ENCODE results near the gene KBTBD3. TPM values are rescaled to one million over a fixed set of nuclear protein-coding genes. Genes with fewer than 3 reads are reported as not detected.
A peak's percentile ranks its signal among the peaks of the same experiment; 100 is the strongest.

Gene KBTBD3
- total RNA-seq, 4 donors from 2014 or later: 6.6 to 16.5 (median 7.9) TPM

- TF ChIP-seq POLR2A (IDR thresholded peaks at IDR 0.05) (no peak), EP300 (IDR thresholded peaks at IDR 0.05) (no peak), POLR2AphosphoS5 (IDR thresholded peaks at IDR 0.05) (no peak), CTCF (IDR thresholded peaks at IDR 0.05) (peak in 1 of 4 experiments; percentile 4)
- Histone ChIP-seq H3K4me3 (peak within 1 kb of the TSS; percentile 80 to 83), H3K27me3 (no peaks in the 10 kb centered on the region), H3K36me3 (peaks cover 0 to 27% of the 10 kb centered on the region in 2 donors), H3K9me3 (no peaks in the 10 kb centered on the region), H3K27ac (peak within 1 kb of the TSS; percentile 93 to 96 (median 95)), H3K4me1 (peaks cover 20 to 73% (median 24%) of the 10 kb centered on the region in 3 donors)
- 2% methylated on average over 11 to 16 of the region's 55 CpGs for WGBS, 2 donors (ENCODE audit: low coverage in 1 of 2)
- ATAC-seq: peak; percentile 18
Observed at GRCh38 chr11:106077609-106078455, 685 bp upstream of the KBTBD3 start, which contains the start of gene AASDHPPT. Gene AASDHPPT (plus strand): TSS chr11:106077662. CDS start chr11:106077711, 49 bp downstream.

- Histone ChIP-seq H3K9me3 (no peaks in the 10 kb centered on the region), H3K27me3 (no peaks in the 10 kb centered on the region), H3K4me3 (peak overlapping the region; percentile 80 to 83), H3K27ac (peak overlapping the region; percentile 87 to 96 (median 95)), H3K36me3 (peaks cover 0 to 17% of the 10 kb centered on the region in 2 donors), H3K4me1 (peaks cover 17 to 58% (median 18%) of the 10 kb centered on the region in 3 donors)
- WGBS, 2 donors (ENCODE audit: low coverage in 1 of 2): 17 to 26% methylated on average over 11 to 12 of the region's 19 CpGs
- no peak for TF ChIP-seq CTCF (IDR thresholded peaks at IDR 0.05)
- ATAC-seq: no peak
Observed at GRCh38 chr11:106076171-106076918, 802 bp downstream of the KBTBD3 start.

GRCh38 chr11:106072804-106073203 is 4.3 kb downstream of the KBTBD3 start:
- Histone ChIP-seq H3K36me3 (no peaks in the 10 kb centered on the region), H3K4me1 (peaks cover 0 to 27% (median 8%) of the 10 kb centered on the region in 3 donors), H3K4me3 (no peak overlapping the region), H3K27ac (no peak overlapping the region), H3K27me3 (no peaks in the 10 kb centered on the region), H3K9me3 (no peaks in the 10 kb centered on the region)
- ATAC-seq: no peak
- WGBS, 2 donors (ENCODE audit: low coverage in 1 of 2): 75 to 91% methylated on average over 1 of the region's 1 CpG
- TF ChIP-seq CTCF (IDR thresholded peaks at IDR 0.05) (no peak), POLR2A (IDR thresholded peaks at IDR 0.05) (no peak), POLR2AphosphoS5 (IDR thresholded peaks at IDR 0.05) (no peak), EP300 (IDR thresholded peaks at IDR 0.05) (no peak)

- Histone ChIP-seq H3K4me1 (peaks cover 0 to 18% (median 6%) of the 10 kb centered on the region in 3 donors), H3K9me3 (no peaks in the 10 kb centered on the region), H3K27ac (no peak overlapping the region), H3K4me3 (no peak overlapping the region), H3K27me3 (no peaks in the 10 kb centered on the region), H3K36me3 (no peaks in the 10 kb centered on the region)
- TF ChIP-seq POLR2AphosphoS5 (IDR thresholded peaks at IDR 0.05) (no peak), EP300 (IDR thresholded peaks at IDR 0.05) (no peak), CTCF (IDR thresholded peaks at IDR 0.05) (no peak), POLR2A (IDR thresholded peaks at IDR 0.05) (no peak)
- 83 to 85% methylated on average over 2 to 3 of the region's 3 CpGs for WGBS, 2 donors (ENCODE audit: low coverage in 1 of 2)
- no peak for ATAC-seq
Observed at GRCh38 chr11:106070606-106071005, 6.5 kb downstream of the KBTBD3 start.

Data from gastroesophageal sphincter (tissue), 4 donors.